ENCODE data around the gene RNU6-1. TPM values are rescaled to one million over a fixed set of nuclear protein-coding genes. Genes with fewer than 3 reads are reported as not detected.

RNU6-1 gene
- total RNA-seq, 1 donor from 2014 or later, result not detected

DNA sequence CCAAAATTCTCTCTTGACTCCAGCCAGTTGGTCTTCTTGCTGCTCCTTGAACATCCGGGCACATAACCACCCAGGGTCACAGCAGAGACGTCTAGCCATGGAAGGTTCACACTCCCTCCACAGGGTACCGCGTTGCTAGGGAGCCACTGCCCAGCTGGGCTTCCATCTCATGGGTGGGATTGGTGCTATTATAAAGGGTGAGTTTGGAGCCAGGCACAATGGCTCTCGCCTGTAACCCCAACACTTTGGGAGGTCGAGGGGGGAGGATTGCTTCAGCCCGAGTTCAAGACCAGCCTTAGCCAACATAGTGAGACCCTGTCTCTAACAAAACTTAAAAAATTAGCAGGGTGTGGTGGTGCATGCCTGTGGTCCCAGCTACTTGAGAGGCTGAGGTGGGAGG is 32.0 kb downstream of the RNU6-1 start:
- Histone ChIP-seq H3K4me3 (no peak overlapping the region), H3K9me3 (no peaks in the 10 kb centered on the region), H3K4me1 (no peaks in the 10 kb centered on the region), H3K27me3 (ENCODE audit: low read depth) (no peaks in the 10 kb centered on the region), H3K27ac (no peak overlapping the region), H3K36me3 (peaks cover 8% of the 10 kb centered on the region)
- ATAC-seq (no peak), DNase-seq (no peak)
- intact Hi-C loops (cut with DNase I), result no loop called here
- TF ChIP-seq, protein P1, sequence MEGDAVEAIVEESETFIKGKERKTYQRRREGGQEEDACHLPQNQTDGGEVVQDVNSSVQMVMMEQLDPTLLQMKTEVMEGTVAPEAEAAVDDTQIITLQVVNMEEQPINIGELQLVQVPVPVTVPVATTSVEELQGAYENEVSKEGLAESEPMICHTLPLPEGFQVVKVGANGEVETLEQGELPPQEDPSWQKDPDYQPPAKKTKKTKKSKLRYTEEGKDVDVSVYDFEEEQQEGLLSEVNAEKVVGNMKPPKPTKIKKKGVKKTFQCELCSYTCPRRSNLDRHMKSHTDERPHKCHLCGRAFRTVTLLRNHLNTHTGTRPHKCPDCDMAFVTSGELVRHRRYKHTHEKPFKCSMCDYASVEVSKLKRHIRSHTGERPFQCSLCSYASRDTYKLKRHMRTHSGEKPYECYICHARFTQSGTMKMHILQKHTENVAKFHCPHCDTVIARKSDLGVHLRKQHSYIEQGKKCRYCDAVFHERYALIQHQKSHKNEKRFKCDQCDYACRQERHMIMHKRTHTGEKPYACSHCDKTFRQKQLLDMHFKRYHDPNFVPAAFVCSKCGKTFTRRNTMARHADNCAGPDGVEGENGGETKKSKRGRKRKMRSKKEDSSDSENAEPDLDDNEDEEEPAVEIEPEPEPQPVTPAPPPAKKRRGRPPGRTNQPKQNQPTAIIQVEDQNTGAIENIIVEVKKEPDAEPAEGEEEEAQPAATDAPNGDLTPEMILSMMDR (IDR thresholded peaks at IDR 0.05), result no peak

DNA sequence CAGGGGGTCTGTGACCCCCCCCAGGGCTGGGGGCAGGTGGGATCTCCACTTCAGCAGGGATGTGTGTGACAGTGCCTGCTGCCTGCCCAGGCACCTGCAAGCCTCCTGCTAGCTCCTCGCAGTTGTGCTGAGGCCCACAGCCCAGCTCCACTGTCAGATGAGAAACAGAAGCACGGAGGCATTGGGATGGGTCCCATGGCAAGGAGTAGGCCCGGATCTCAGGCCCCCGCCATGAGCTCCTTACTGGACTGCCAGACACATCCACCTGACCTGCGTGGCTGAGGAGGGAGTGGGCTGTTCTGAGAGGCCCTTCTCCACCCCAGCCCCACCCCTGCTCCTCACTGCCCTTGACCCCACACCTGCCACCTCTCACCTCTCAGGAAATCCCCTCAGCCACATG is 32.7 kb downstream of the RNU6-1 start:
- no peak for ATAC-seq
- Histone ChIP-seq H3K9me3 (no peaks in the 10 kb centered on the region), H3K27me3 (ENCODE audit: low read depth) (no peaks in the 10 kb centered on the region), H3K36me3 (peaks cover 8% of the 10 kb centered on the region), H3K4me1 (no peaks in the 10 kb centered on the region), H3K4me3 (no peak overlapping the region), H3K27ac (no peak overlapping the region)
- TF ChIP-seq, protein P1 (IDR thresholded peaks at IDR 0.05), result no peak
- intact Hi-C loops (cut with DNase I), result no loop called here
- no peak for DNase-seq

DNA sequence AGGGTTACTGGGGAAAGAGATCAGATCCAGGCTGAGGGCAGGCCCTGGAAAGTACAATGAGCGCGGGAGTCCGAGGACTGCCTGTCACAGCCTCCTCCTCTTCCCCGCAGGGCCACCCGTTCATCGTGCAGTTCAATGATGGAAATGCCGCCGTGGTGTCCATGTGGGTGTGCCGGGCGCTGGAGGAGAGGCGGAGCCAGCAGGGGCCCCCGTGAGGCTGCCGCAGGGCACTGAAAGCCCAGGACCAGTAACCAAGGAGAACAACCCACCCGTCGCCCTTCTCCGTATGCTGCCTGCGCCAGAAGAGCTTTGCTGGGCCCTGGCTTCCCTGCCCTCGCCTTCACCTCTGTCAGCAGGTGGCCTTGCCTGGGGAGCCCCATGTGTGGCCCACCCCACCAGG is 33.3 kb downstream of the RNU6-1 start:
- intact Hi-C loops (cut with DNase I), result no loop called here
- no peaks in the 10 kb centered on the region for H3K4me1 ChIP-seq
- TF ChIP-seq, protein P1 (IDR thresholded peaks at IDR 0.05), result no peak
- H3K27ac ChIP-seq, result no peak overlapping the region
- ATAC-seq, result no peak
- H3K9me3 ChIP-seq, result no peaks in the 10 kb centered on the region
- DNase-seq, result no peak
- H3K4me3 ChIP-seq, result no peak overlapping the region
- peaks cover 8% of the 10 kb centered on the region for H3K36me3 ChIP-seq
- H3K27me3 ChIP-seq (ENCODE audit: low read depth), result no peaks in the 10 kb centered on the region

DNA sequence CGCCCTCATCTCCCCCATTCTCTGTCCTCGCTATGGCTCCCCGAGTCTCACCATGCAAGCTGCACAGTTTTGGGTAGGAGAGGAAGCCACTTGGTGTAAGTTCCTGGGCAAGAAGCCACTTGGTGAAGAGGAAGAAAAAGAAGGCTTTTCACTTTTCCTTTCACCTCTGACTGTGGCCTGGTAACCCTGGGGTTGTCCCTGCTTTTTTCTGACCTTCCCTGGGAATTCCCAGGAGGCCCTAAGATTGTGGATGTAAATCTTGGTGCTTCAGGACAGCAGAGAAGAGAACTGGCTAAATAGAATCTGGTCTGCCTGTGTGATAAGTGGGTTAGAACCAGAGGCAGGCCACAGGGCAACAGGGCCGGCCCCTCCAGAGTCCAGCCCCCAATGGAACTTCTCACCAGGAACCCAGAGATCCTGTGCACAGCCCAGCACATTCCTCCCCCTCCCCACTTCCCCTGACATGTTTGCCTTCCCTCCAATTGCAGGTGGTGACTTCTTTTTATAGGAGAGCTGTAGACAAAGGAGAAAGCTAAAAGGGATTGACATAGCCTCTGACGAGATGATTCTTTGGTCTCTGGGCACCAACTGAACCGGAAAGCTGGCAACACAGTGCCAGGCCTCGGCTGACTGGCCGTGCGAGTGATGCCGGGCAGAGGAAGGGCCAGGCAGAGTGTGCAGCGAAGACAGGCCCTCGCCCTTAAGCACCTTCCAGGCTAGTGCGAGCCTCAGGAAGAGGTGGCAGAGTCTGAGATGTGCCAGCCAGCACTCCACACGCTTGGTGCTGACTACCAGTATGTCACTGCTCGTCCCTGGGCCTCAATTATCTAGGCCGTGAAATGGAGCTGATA is 34.0 kb downstream of the RNU6-1 start:
- Histone ChIP-seq H3K4me1 (no peaks in the 10 kb centered on the region), H3K27ac (no peak overlapping the region), H3K27me3 (ENCODE audit: low read depth) (no peaks in the 10 kb centered on the region), H3K36me3 (peaks cover 8% of the 10 kb centered on the region), H3K9me3 (no peaks in the 10 kb centered on the region), H3K4me3 (no peak overlapping the region)
- TF ChIP-seq, protein P1 (IDR thresholded peaks at IDR 0.05), result no peak
- no peak for DNase-seq
- intact Hi-C loops (cut with DNase I), result no loop called here
- no peak for ATAC-seq

DNA sequence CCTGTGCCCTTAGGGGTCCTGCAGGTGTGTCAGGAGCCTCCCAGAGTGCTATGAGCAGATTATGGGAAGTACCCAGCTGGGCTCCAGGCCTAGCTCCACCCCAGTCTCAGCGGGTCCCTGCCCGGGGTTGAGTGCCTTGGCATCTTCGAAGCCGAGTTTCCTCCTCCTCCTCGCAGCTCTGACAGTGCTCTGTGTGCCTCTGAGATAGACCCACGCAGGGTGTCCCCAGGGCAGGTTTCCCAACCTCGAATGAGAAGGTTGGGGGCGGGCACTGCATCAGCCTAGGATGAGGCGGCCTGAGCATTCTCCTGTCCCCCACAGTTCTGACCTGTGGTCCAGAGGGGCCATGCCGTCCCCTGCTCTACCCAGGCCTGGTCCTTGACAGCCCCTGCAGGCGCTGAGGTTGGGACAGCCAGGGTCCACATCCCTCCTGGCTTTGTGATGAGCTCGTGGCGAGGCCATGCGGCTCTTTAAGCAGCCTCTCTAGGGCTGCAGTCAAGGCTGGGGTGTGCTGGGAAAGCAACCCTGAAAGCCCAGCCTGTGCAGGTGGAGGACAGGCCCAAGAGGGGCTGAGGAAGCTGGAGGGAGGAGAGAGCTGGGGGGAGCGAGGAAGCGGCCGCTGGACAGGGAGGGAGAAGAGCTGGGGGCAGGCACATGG is 34.7 kb downstream of the RNU6-1 start:
- peaks cover 8% of the 10 kb centered on the region for H3K36me3 ChIP-seq
- H3K4me3 ChIP-seq, result no peak overlapping the region
- DNase-seq (no peak), ATAC-seq (peak in 1 of 2 donors; percentile 7)
- H3K4me1 ChIP-seq, result no peaks in the 10 kb centered on the region
- H3K9me3 ChIP-seq, result no peaks in the 10 kb centered on the region
- H3K27me3 ChIP-seq (ENCODE audit: low read depth), result no peaks in the 10 kb centered on the region
- H3K27ac ChIP-seq, result no peak overlapping the region
- intact Hi-C loops (cut with DNase I), result no loop called here
- TF ChIP-seq, protein P1 (IDR thresholded peaks at IDR 0.05), result no peak
